ENCODE measurements around the gene ZCCHC8.

GRCh38 chr12:122526683-122527477, 26.1 kb upstream of the ZCCHC8 start, which contains the start of the genes KNTC1 and RSRC2:
- TF ChIP-seq CTCF (IDR thresholded peaks at IDR 0.05; ENCODE audit: low read depth, low read length, poor library complexity, severe bottlenecking) (no peak), EZH2phosphoT487 (IDR thresholded peaks at IDR 0.05; ENCODE audit: borderline replicate concordance, low read length) (no peak)

All from DOHH2 (cell line).